AG04450 (cell line): ENCODE measurements around the gene BNIPL. TPM values are rescaled to one million over a fixed set of nuclear protein-coding genes. Genes with fewer than 3 reads are reported as not detected.

ENCODE experiments used
- CTCF ChIA-PET: fragments of 300-600, 350-600 bp; formaldehyde crosslinking; extraction: SDS; loops from one replicate; lab custom pipeline; 2022; ENCODE audit warnings: antibody characterized with exemption, inconsistent platforms; lab: Charles Lee
- POLR2A ChIA-PET: fragments of 350-600 bp; formaldehyde crosslinking; extraction: SDS; loops from one replicate; lab custom pipeline; 2021; ENCODE audit warnings: antibody characterized with exemption, inconsistent platforms; lab: Yijun Ruan, JAX
- DNase-seq: peaks from one replicate; pipeline ENCODE4 v3.0.0-alpha.2; 2011; ENCODE audit warnings: low read depth, low spot score
- H3K27ac ChIP-seq: one replicate; pipeline ENCODE4 v1.5.1; 2012; ENCODE audit warnings: low read depth, low read length, control low read depth
- H3K27me3 ChIP-seq: one replicate; pipeline ENCODE4 v1.6.0; 2012; ENCODE audit warnings: low read length; ENCODE audit not compliant: control insufficient read depth, insufficient read depth
- H3K4me3 ChIP-seq: 2 replicates; pipeline ENCODE4 v1.5.1; 2011; ENCODE audit warnings: mild to moderate bottlenecking, low read depth, low read length, control low read depth
- H3K9me3 ChIP-seq: 2 replicates; pipeline ENCODE4 v1.5.1; 2012; ENCODE audit warnings: low read length; ENCODE audit not compliant: control insufficient read depth, insufficient read depth
- CTCF ChIP-seq: IDR thresholded peaks from 2 replicates; pipeline ENCODE4 v1.5.1; 2011; ENCODE audit warnings: low read depth, low read length, control low read depth, inconsistent platforms
- polyA plus RNA-seq: library from polyadenylated mRNA; depleted of rRNA; stranded (reverse); fragments of >200 nt; gene quantifications from 2 replicates; pipeline ENCODE4 v1.2.3, GENCODE V29; 2011

BNIPL gene
- polyA plus RNA-seq, 1 experiment, result 0.16 TPM

- H3K4me3 ChIP-seq, result no peak overlapping the region
- ChIA-PET CTCF (interaction anchor here (1.0 kb wide), 1 partner anchor 35 kb away, joined by 3 read pairs; no protein-coding TSS in a partner anchor), POLR2A (no interaction called here)
- H3K27me3 ChIP-seq, result no peaks in the 10 kb centered on the region
- no peak for TF ChIP-seq CTCF
- H3K27ac ChIP-seq, result no peak overlapping the region
- H3K9me3 ChIP-seq, result no peaks in the 10 kb centered on the region; the same call in 1 of the 2 replicates
- DNase-seq, result no peak
These were observed 28.8 kb downstream of the BNIPL start for GRCh38 chr1:151065089-151065645.

GRCh38 chr1:151067185-151067584 lies 30.8 kb downstream of the BNIPL start:
- Histone ChIP-seq H3K4me3 (no peak overlapping the region), H3K27me3 (no peaks in the 10 kb centered on the region), H3K9me3 (no peaks in the 10 kb centered on the region; the same call in 1 of the 2 replicates), H3K27ac (no peak overlapping the region)
- CTCF ChIA-PET, result interaction anchor here (1.8 kb wide), 1 partner anchor 33 kb away, joined by 5 read pairs; no protein-coding TSS in a partner anchor
- TF ChIP-seq CTCF, result no peak
- POLR2A ChIA-PET, result interaction anchor here (0.7 kb wide), 2 partner anchors 12 to 19 kb away, joined by 4 to 5 read pairs; no protein-coding TSS in a partner anchor
- no peak for DNase-seq

- ChIA-PET CTCF (no interaction called here), POLR2A (no interaction called here)
- TF ChIP-seq CTCF, result no peak
- Histone ChIP-seq H3K4me3 (no peak overlapping the region), H3K9me3 (no peaks in the 10 kb centered on the region; the same call in 1 of the 2 replicates), H3K27ac (peak overlapping the region; percentile 31), H3K27me3 (no peaks in the 10 kb centered on the region)
- no peak for DNase-seq
These were observed 32.7 kb downstream of the BNIPL start for GRCh38 chr1:151069103-151069486.

GRCh38 chr1:151070474-151071276 lies 34.3 kb downstream of the BNIPL start, which contains the start of gene GABPB2:
Gene GABPB2, plus strand, starts transcription at chr1:151070761. Its CDS starts 17,429 bp downstream, at chr1:151088190.
- H3K9me3 ChIP-seq, result no peaks in the 10 kb centered on the region; the same call in 1 of the 2 replicates
- H3K4me3 ChIP-seq, result peak within 1 kb of the TSS; percentile 79

More at GRCh38 chr1:151070474-151071276, 34.3 kb downstream of the BNIPL start, which contains the start of gene GABPB2:
- ChIA-PET CTCF (interaction anchor here (0.5 to 2.5 kb wide), 12 partner anchors 9 to 270 kb away, joined by 3 to 21 read pairs (median 7); no protein-coding TSS in a partner anchor), POLR2A (interaction anchor here (0.5 to 1.0 kb wide), 6 partner anchors 8 to 180 kb away, joined by 3 to 9 read pairs (median 4); partner anchors contain the start of gene VPS72)
- Histone ChIP-seq H3K27me3 (no peaks in the 10 kb centered on the region), H3K27ac (peak within 1 kb of the TSS; percentile 99)
- DNase-seq, result peak; percentile 93
- peak; percentile 88 for TF ChIP-seq CTCF
